GF-D8 (cell line): Measurements from ENCODE around the gene BTRC.
"Not testable (repeated sequence)": the region's sequence is repeated elsewhere in the genome, so short reads cannot be mapped to it uniquely, and the experiment has no call there.

Source experiments
- DNase-seq: peaks from one replicate; lab custom pipeline; 2025; lab: John Stamatoyannopoulos, UW

Gene BTRC

GRCh38 chr10:101346177-101346576, 7.8 kb upstream of the BTRC start:
- no peak for DNase-seq

GRCh38 chr10:101351017-101351416, 2.9 kb upstream of the BTRC start:
- no peak for DNase-seq

GRCh38 chr10:101351477-101351876, 2.5 kb upstream of the BTRC start:
- DNase-seq = no peak

- DNase-seq = not testable (repeated sequence)
Measured at GRCh38 chr10:101352857-101353256, 1.1 kb upstream of the BTRC start.

DNA sequence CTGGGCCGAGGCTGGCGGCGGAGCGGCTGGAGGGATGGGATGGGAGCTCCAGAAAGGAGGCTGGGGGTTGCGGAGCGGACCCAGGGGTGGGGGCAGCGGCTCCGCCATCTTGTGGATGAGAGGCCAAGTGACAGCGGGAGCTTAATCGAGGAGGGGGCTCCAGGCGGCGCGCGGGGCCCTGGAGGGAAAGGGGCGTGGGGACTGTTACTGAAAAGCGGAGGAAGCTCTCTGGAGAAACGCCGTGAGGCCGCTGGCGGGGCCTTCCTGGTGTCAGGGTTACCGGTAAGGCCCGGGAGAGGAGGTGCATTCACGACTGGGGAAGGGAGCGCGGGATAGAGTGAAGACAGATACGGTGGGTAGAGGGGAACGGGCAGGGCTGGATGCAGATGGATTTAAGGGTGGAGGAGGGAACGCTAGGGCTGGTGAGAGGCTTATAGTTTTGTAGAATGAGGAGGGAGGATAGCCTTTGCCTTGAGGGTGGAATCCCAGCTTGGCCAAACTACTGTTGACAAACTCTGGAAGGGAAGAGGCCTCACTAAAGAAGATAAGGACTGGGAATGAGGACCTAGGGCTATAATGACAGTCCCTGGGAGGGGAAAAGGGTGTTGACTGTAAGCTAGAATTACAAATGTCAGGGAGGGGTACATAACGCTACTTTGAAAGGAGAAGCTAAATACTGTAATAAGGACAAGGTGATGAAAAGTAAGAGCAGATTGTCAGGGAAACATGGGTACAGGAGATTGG, 535 bp downstream of the BTRC start:
- DNase-seq = peak; percentile 28

GRCh38 chr10:101355072-101355706, 1.2 kb downstream of the BTRC start:
- no peak for DNase-seq

DNA sequence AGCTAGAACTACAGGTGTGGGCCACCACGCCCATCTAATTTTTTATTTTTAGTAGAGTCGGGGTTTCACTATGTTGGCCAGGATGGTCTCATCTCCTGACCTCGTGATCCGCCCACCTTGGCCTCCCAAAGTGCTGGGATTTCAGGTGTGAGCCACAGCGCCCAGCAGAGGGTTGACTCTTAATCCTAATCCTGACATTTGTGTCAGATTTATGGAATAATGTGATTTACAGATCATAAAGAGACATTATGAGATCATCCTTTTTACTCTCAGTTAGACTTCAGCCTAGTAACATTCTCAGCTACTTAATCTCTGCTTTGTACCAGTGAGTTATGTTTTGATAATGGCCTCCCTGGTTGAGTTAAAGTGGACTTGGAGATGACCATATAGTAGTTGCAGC, 2.2 kb downstream of the BTRC start:
- DNase-seq = no peak

- no peak for DNase-seq
Measured at GRCh38 chr10:101357958-101358357, 4.0 kb downstream of the BTRC start.

DNA sequence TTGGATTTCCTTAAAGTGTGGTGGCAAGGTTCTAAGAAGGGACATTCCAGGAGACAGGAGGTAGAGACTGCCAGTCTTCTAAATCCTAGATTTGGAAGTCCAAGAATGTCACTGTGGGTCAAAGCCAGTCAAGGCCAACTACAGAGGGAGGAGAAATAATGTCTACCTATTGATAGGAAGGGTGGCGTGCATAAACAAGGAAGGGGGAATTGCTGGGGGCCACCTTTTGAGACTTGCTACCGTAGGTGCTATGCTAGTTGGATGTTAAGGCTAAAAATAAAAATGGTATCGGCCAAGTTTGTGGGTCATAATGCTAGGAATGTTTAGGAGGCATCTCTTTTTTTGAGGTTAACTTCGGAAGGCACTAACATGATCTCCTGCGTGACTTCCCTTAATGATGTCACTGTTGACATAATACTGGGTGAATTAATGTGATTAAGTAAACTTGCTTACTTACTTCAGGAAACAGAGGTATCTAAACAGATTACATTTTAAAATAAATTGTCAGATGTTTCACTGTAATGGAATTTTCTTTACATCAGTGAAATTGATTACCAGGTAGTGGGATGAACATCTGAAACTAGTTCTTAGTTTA, 4.8 kb downstream of the BTRC start:
- no peak for DNase-seq

GRCh38 chr10:101360090-101360489, 6.1 kb downstream of the BTRC start:
- DNase-seq = not testable (repeated sequence)

DNA sequence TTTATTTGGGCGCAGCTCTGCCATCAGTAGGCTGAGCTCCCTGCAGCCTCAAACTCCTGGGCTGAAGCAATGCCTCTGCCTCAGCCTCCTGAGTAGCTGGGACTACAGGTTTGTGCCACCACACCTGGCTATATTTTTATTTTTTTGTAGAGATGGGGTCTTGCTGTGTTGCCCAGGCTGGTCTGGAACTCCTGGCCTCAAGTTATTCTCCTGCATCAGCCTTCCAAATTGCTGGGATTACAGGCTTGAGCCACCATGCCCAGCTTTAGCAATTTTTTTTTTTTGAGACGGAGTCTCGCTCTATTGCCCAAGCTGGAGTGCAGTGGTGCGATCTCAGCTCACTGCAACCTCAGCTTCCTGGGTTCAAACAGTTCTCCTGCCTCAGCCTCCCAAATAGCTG, 6.9 kb downstream of the BTRC start:
- not testable (repeated sequence) for DNase-seq

GRCh38 chr10:101363850-101364400, 10.0 kb downstream of the BTRC start:
- no peak for DNase-seq

- no peak for DNase-seq
Measured at GRCh38 chr10:101364721-101365120, 10.8 kb downstream of the BTRC start.

- DNase-seq = no peak
Measured at GRCh38 chr10:101367569-101368453, 13.8 kb downstream of the BTRC start.

DNA sequence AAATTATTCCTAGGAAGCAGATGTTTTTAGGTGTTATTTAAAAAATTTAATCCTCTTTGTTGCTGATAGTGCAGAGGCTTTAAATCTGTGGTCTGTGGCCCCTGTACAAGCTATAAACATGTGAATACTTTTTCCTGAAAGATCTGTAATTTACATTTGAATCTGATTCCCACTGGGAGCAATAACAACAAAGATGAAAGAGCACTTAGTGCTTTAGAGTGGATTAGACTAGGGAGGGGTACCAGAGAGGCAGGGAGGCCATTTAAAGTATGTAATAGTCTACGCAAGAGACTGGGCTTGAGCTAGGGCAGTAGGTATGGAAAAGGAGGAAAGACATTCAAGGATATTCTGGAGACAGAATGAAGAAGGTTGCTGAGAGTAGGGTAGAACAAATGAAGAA, 19.1 kb downstream of the BTRC start:
- no peak for DNase-seq

- DNase-seq = not testable (repeated sequence)
Measured at GRCh38 chr10:101373993-101374392, 20.0 kb downstream of the BTRC start.

DNA sequence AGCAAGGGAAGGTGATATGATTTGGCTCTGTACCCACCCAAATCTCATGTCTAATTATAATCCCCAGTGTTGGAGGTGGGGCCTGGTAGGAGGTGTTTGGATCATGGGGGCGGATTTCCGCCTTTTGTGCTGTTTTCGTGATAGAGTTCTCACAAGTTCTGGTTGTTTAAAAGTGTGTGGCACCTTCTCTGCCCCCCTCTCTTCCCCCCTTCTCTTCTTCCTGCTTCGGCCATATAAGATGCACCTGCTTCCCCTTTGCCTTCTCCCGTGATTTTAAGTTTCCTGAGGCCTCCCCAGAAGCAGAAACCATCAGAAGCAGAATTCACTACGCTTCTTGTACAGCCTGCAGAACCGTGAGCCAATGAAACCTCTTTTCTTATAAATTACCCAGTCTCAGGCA, 21.1 kb downstream of the BTRC start:
- DNase-seq = no peak

GRCh38 chr10:101379663-101380352, 25.8 kb downstream of the BTRC start:
- DNase-seq = no peak

GRCh38 chr10:101380353-101381017, 26.5 kb downstream of the BTRC start:
- DNase-seq = peak; percentile 36

DNA sequence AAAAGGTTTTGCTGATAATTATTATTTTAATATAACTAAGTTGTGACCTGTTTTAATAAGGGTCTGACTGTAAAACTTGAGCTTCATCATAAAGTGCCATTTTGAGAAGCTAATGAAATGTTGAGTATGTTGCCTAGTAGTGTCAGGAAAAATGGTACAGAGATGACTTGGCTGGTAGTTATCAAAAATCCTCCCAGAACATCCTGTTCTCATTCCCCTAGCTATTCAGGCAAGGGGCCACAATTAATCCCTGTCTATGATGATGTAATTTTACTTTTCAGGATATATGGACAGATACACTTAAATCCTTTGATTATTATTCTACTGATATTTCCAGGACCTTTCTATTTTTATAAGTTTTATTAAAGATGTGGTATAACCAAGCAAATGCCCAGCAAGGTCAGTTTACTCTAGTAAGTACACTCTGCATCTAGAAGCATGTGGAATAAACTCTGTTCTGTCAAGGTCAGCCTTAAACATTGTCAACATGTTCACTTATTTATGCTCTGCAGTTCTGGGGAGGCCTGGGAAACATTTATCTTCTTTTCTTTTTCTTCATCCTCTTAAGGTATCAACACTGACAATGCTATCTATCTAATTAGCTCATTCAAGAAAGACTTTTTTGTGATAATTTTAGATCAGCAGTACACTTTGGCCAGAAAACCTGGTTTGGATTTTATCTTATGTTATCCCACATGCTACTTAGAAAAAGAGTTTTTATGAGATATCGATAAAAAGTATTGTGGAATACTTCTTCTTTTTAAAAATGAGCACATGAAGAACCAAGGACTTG, 32.1 kb downstream of the BTRC start:
- no peak for DNase-seq
